WERI-Rb-1 (cell line): ENCODE data around the gene MADCAM1.
A peak's percentile ranks its signal among the peaks of the same experiment; 100 is the strongest.

ENCODE experiments used
- DNase-seq: peaks from one replicate; pipeline ENCODE4 v3.0.0-alpha.2; 2020
- H3K27ac ChIP-seq: fragments of 250-450 bp; sonication (Bioruptor Pico); 2 replicates; pipeline ENCODE4 v1.5.1; 2020; ENCODE audit warnings: mild to moderate bottlenecking, moderate library complexity
- H3K27me3 ChIP-seq: fragments of 250-450 bp; sonication (Bioruptor Pico); 2 replicates; pipeline ENCODE4 v1.5.1; 2021; ENCODE audit warnings: mild to moderate bottlenecking, low read depth, moderate library complexity; ENCODE audit not compliant: insufficient read depth, severe bottlenecking
- H3K36me3 ChIP-seq: fragments of 250-450 bp; sonication (Bioruptor Pico); 2 replicates; pipeline ENCODE4 v1.5.1; 2020; ENCODE audit warnings: mild to moderate bottlenecking, moderate library complexity
- H3K4me3 ChIP-seq: 2 replicates; pipeline ENCODE4 v1.5.1; 2011; ENCODE audit warnings: low read depth, mild to moderate bottlenecking, control low read depth, low read length
- H3K9me3 ChIP-seq: fragments of 250-450 bp; sonication (Bioruptor Pico); 2 replicates; pipeline ENCODE4 v1.5.1; 2021; ENCODE audit warnings: mild to moderate bottlenecking, moderate library complexity; ENCODE audit not compliant: severe bottlenecking
- CTCF ChIP-seq: IDR thresholded peaks from 2 replicates; pipeline ENCODE4 v1.5.1; 2011; ENCODE audit warnings: low read depth, mild to moderate bottlenecking, control low read depth, inconsistent platforms, low read length

The MADCAM1 gene

GRCh38 chr19:489418-490196 lies 6.7 kb upstream of the MADCAM1 start:
- no peak for TF ChIP-seq CTCF
- Histone ChIP-seq H3K36me3 (peaks cover 3% of the 10 kb centered on the region; the same call in 1 of the 2 replicates), H3K9me3 (peaks cover 6% of the 10 kb centered on the region), H3K27ac (peak overlapping the region; percentile 96), H3K4me3 (peak overlapping the region; percentile 91), H3K27me3 (peaks cover 3% of the 10 kb centered on the region)
- no peak for DNase-seq

GRCh38 chr19:491146-491741 lies 5.0 kb upstream of the MADCAM1 start:
- Histone ChIP-seq H3K36me3 (peaks cover 3% of the 10 kb centered on the region; the same call in 1 of the 2 replicates), H3K27ac (no peak overlapping the region), H3K4me3 (no peak overlapping the region), H3K27me3 (peaks cover under 1% of the 10 kb centered on the region), H3K9me3 (peaks cover 6% of the 10 kb centered on the region)
- DNase-seq, result no peak
- no peak for TF ChIP-seq CTCF

- TF ChIP-seq CTCF, result no peak
- no peak for DNase-seq
- H3K9me3 ChIP-seq, result peaks cover 6% of the 10 kb centered on the region
- no peak overlapping the region for H3K4me3 ChIP-seq
- no peaks in the 10 kb centered on the region for H3K27me3 ChIP-seq
- peaks cover 3% of the 10 kb centered on the region; the same call in 1 of the 2 replicates for H3K36me3 ChIP-seq
- H3K27ac ChIP-seq, result no peak overlapping the region
These were observed 4.2 kb upstream of the MADCAM1 start for GRCh38 chr19:492091-492531.

GRCh38 chr19:493391-494170 lies 2.7 kb upstream of the MADCAM1 start:
- no peak overlapping the region for H3K27ac ChIP-seq
- peaks cover 2% of the 10 kb centered on the region; the same call in 1 of the 2 replicates for H3K36me3 ChIP-seq
- peaks cover 10% of the 10 kb centered on the region for H3K27me3 ChIP-seq
- no peak for TF ChIP-seq CTCF
- H3K4me3 ChIP-seq, result no peak overlapping the region
- peaks cover 6% of the 10 kb centered on the region for H3K9me3 ChIP-seq
- DNase-seq, result no peak

- Histone ChIP-seq H3K27ac (no peak overlapping the region), H3K9me3 (peaks cover 6% of the 10 kb centered on the region), H3K36me3 (no peaks in the 10 kb centered on the region), H3K4me3 (no peak overlapping the region), H3K27me3 (peaks cover 10% of the 10 kb centered on the region)
- TF ChIP-seq CTCF, result no peak
- DNase-seq, result no peak
These were observed 1.9 kb upstream of the MADCAM1 start for GRCh38 chr19:494171-495080.
